H1 (cell line): ENCODE measurements around the gene USP43. TPM values are rescaled to one million over a fixed set of nuclear protein-coding genes. Genes with fewer than 3 reads are reported as not detected.
A peak's percentile ranks its signal among the peaks of the same experiment; 100 is the strongest.

Experiments used
- CTCF ChIA-PET: fragments of 300-600 bp; sonication (Branson Sonifier 250); formaldehyde crosslinking; loops from one replicate; lab custom pipeline; 2021; ENCODE audit not compliant: partially characterized antibody; lab: Charles Lee
- POLR2A ChIA-PET: fragments of 300-600 bp; sonication (Branson Sonifier 250); formaldehyde crosslinking; loops from one replicate; lab custom pipeline; 2021; ENCODE audit warnings: inconsistent platforms; ENCODE audit not compliant: partially characterized antibody; lab: Charles Lee
- DNase-seq, 2 experiments: peaks; one replicate each; pipeline versions ENCODE4 v3.0.0 to v3.0.0-alpha.2; 2010 to 2022; ENCODE audit warnings: low spot score in 2 of 2, low read depth in 1 of 2, mixed read lengths in 1 of 2
- FAIRE-seq: peaks from 2 replicates; lab custom pipeline; 2011; peaks lifted over from hg19 to GRCh38; lab: Jason Lieb, UNC
- H2AFZ ChIP-seq: 2 replicates; pipeline ENCODE4 v1.8.1; 2012; ENCODE audit warnings: low read length, inconsistent platforms
- H2AK5ac ChIP-seq: 2 replicates; pipeline ENCODE4 v1.6.1; 2013; ENCODE audit warnings: low read depth, low read length
- H2BK120ac ChIP-seq: replicated peaks from 2 replicates; pipeline ENCODE3; 2013; ENCODE audit warnings: low read depth, low read length, inconsistent platforms
- H2BK12ac ChIP-seq: 2 replicates; pipeline ENCODE4 v1.6.1; 2013; ENCODE audit warnings: low read depth, low read length
- H2BK15ac ChIP-seq: 2 replicates; pipeline ENCODE4 v1.6.1; 2013; ENCODE audit warnings: low read length
- H2BK20ac ChIP-seq: 2 replicates; pipeline ENCODE4 v1.6.1; 2013; ENCODE audit warnings: low read length
- H2BK5ac ChIP-seq: 2 replicates; pipeline ENCODE4 v1.6.1; 2013; ENCODE audit warnings: low read depth, low read length
- H3K14ac ChIP-seq: 2 replicates; pipeline ENCODE4 v1.6.1; 2013; ENCODE audit warnings: inconsistent platforms; ENCODE audit not compliant: insufficient read length
- H3K18ac ChIP-seq: 2 replicates; pipeline ENCODE4 v1.6.1; 2013; ENCODE audit warnings: low read length; ENCODE audit errors: extremely low read depth
- H3K23ac ChIP-seq: 2 replicates; pipeline ENCODE4 v1.6.1; 2013; ENCODE audit warnings: inconsistent platforms; ENCODE audit not compliant: insufficient read length
- H3K23me2 ChIP-seq: 2 replicates; pipeline ENCODE4 v1.6.1; 2013; ENCODE audit warnings: low read depth, low read length
- H3K27ac ChIP-seq: 2 replicates; pipeline ENCODE4 v1.6.1; 2011; ENCODE audit warnings: low read depth, low read length, inconsistent platforms
- H3K27me3 ChIP-seq, 4 experiments: replicated peaks in 1 of 4; 1 replicate in 1 of 4; 2 replicates in 3 of 4; pipeline versions ENCODE4 v1.6.1 to v1.8.1; 2011 to 2013; ENCODE audit warnings: low read length in 3 of 4, mild to moderate bottlenecking in 3 of 4, inconsistent platforms in 2 of 4, mixed read lengths in 2 of 4, moderate library complexity in 1 of 4; ENCODE audit not compliant: control insufficient read depth in 3 of 4, insufficient read depth in 3 of 4; ENCODE audit errors: extremely low read depth in 1 of 4
- H3K36me3 ChIP-seq, 4 experiments: 2 replicates each; pipeline versions ENCODE4 v1.6.1 to v1.8.1; 2011 to 2013; ENCODE audit warnings: mild to moderate bottlenecking in 4 of 4, low read length in 3 of 4, moderate library complexity in 2 of 4, control low read depth in 1 of 4, inconsistent platforms in 1 of 4; ENCODE audit not compliant: insufficient read depth in 4 of 4, control insufficient read depth in 2 of 4
- H3K4ac ChIP-seq: replicated peaks from 2 replicates; pipeline ENCODE3; 2013; ENCODE audit warnings: low read length, low read depth, mixed read lengths, inconsistent platforms; ENCODE audit not compliant: insufficient read length
- H3K4me1 ChIP-seq, 4 experiments: replicated peaks in 1 of 4; 1 replicate in 1 of 4; 2 replicates in 3 of 4; pipeline versions ENCODE4 v1.6.1 to v1.8.1; 2011 to 2013; ENCODE audit warnings: low read length in 3 of 4, inconsistent platforms in 2 of 4, mixed read lengths in 1 of 4; ENCODE audit not compliant: insufficient read depth in 4 of 4, control insufficient read depth in 3 of 4
- H3K4me2 ChIP-seq, 2 experiments: 2 replicates each; pipeline versions ENCODE4 v1.6.1 to v1.8.1; 2011 to 2013; ENCODE audit warnings: low read depth in 2 of 2, low read length in 2 of 2, control low read depth in 1 of 2, inconsistent platforms in 1 of 2, mild to moderate bottlenecking in 1 of 2; ENCODE audit not compliant: insufficient read depth in 1 of 2
- H3K4me3 ChIP-seq, 4 experiments: fragments of 200-600, 300-600 bp in 1 of 4; sonication (generic), shearing (Covaris generic), sonication (Bioruptor Twin) in 1 of 4; 2 replicates each; pipeline versions ENCODE4 v1.5.1 to v1.8.1; 2011 to 2016; ENCODE audit warnings: low read length in 4 of 4, low read depth in 3 of 4, control low read depth in 2 of 4, inconsistent platforms in 2 of 4, mild to moderate bottlenecking in 2 of 4, mixed read lengths in 1 of 4, moderate library complexity in 1 of 4; ENCODE audit not compliant: insufficient read depth in 2 of 4; ENCODE audit errors: extremely low read depth in 1 of 4
- H3K56ac ChIP-seq: replicated peaks from 2 replicates; pipeline ENCODE3; 2013; ENCODE audit warnings: low read depth, mild to moderate bottlenecking, mixed read lengths, low read length, inconsistent platforms; ENCODE audit not compliant: insufficient read length
- H3K79me1 ChIP-seq: 2 replicates; pipeline ENCODE4 v1.6.1; 2013; ENCODE audit warnings: low read depth, low read length, control low read depth
- H3K79me2 ChIP-seq, 2 experiments: 2 replicates each; pipeline versions ENCODE4 v1.6.1 to v1.8.1; 2012 to 2013; ENCODE audit warnings: low read length in 2 of 2, mild to moderate bottlenecking in 2 of 2, inconsistent platforms in 1 of 2; ENCODE audit not compliant: insufficient read depth in 2 of 2, control insufficient read depth in 1 of 2
- H3K9ac ChIP-seq, 4 experiments: replicated peaks in 1 of 4; 1 replicate in 1 of 4; 2 replicates in 3 of 4; pipeline versions ENCODE4 v1.6.1 to v1.8.1; 2011 to 2013; ENCODE audit warnings: low read depth in 3 of 4, low read length in 3 of 4, control low read depth in 2 of 4, mild to moderate bottlenecking in 2 of 4, moderate library complexity in 2 of 4, inconsistent platforms in 1 of 4; ENCODE audit errors: extremely low read depth in 1 of 4
- H3K9me3 ChIP-seq, 2 experiments: 2 replicates each; pipeline versions ENCODE4 v1.6.1 to v1.8.1; 2012 to 2013; ENCODE audit warnings: mild to moderate bottlenecking in 2 of 2, moderate library complexity in 2 of 2, control low read depth in 1 of 2, inconsistent platforms in 1 of 2, low read depth in 1 of 2, low read length in 1 of 2, mixed read lengths in 1 of 2; ENCODE audit not compliant: insufficient read depth in 2 of 2
- H4K20me1 ChIP-seq, 2 experiments: replicated peaks in 1 of 2; 2 replicates each; pipeline versions ENCODE3 to v1.8.1; 2011 to 2013; ENCODE audit warnings: inconsistent platforms in 2 of 2, low read length in 2 of 2, mild to moderate bottlenecking in 1 of 2; ENCODE audit not compliant: insufficient read depth in 2 of 2, control insufficient read depth in 1 of 2
- H4K5ac ChIP-seq: 2 replicates; pipeline ENCODE4 v1.6.1; 2013; ENCODE audit warnings: low read length, low read depth, mixed read lengths, inconsistent platforms; ENCODE audit not compliant: insufficient read length
- H4K8ac ChIP-seq: 2 replicates; pipeline ENCODE4 v1.8.0; 2013; ENCODE audit warnings: mild to moderate bottlenecking, moderate library complexity, low read length, inconsistent platforms; ENCODE audit not compliant: insufficient read depth; ENCODE audit errors: extremely low read depth
- H4K91ac ChIP-seq: replicated peaks from 2 replicates; pipeline ENCODE3; 2013; ENCODE audit warnings: low read length, mixed read lengths, inconsistent platforms; ENCODE audit not compliant: insufficient read length
- CTBP2 ChIP-seq: IDR thresholded peaks from 2 replicates; pipeline ENCODE4 v1.7.0; 2011; ENCODE audit warnings: borderline replicate concordance, mild to moderate bottlenecking, moderate library complexity, mixed read lengths, low read length; ENCODE audit not compliant: insufficient read depth, insufficient read length
- CTCF ChIP-seq, 3 experiments: IDR thresholded peaks; 1 replicate in 2 of 3; 2 replicates in 1 of 3; pipeline versions ENCODE4 v1.5.1 to v1.6.1; 2011; ENCODE audit warnings: low read length in 3 of 3, mild to moderate bottlenecking in 3 of 3, inconsistent platforms in 2 of 3, low read depth in 1 of 3, moderate library complexity in 1 of 3; ENCODE audit not compliant: insufficient read depth in 1 of 3; ENCODE audit errors: control extremely low read depth in 1 of 3
- EGR1 ChIP-seq: IDR thresholded peaks from 2 replicates; pipeline ENCODE4 v1.6.1; 2011; ENCODE audit warnings: low read depth, low read length, borderline replicate concordance
- MAX ChIP-seq: IDR thresholded peaks from 2 replicates; pipeline ENCODE4 v1.6.1; 2012; ENCODE audit warnings: inconsistent platforms
- RXRA ChIP-seq: IDR thresholded peaks from 2 replicates; pipeline ENCODE4 v1.6.1; 2011; ENCODE audit warnings: low read depth, mild to moderate bottlenecking, low read length, moderate library complexity; ENCODE audit not compliant: insufficient read depth
- SIN3A ChIP-seq, 2 experiments: IDR thresholded peaks in 1 of 2; conservative IDR thresholded peaks in 1 of 2; 2 replicates each; pipeline ENCODE4 v1.6.1; 2011 to 2012; ENCODE audit warnings: low read length in 2 of 2, improper control_type of control experiment in 1 of 2, low read depth in 1 of 2, mild to moderate bottlenecking in 1 of 2
- SP1 ChIP-seq: IDR thresholded peaks from 2 replicates; pipeline ENCODE4 v1.6.1; 2011; ENCODE audit warnings: low read depth, low read length
- USF2 ChIP-seq: IDR thresholded peaks from 2 replicates; pipeline ENCODE4 v1.6.1; 2011; ENCODE audit warnings: low read length, improper control_type of control experiment
- WGBS, 2 experiments: shearing (Covaris generic) in 1 of 2; methylation state at CpG; one replicate each; pipeline versions ENCODE4 v1.1.6 to v1.1.7; 2013 to 2015; ENCODE audit warnings: low lambda C conversion rate in 2 of 2, mixed read lengths in 2 of 2, inconsistent platforms in 1 of 2, low coverage in 1 of 2, missing lambda C conversion rate in 1 of 2; ENCODE audit not compliant: insufficient replicate concordance in 2 of 2, insufficient coverage in 1 of 2, insufficient read length in 1 of 2; ENCODE audit errors: extremely low coverage in 1 of 2, missing lambda C conversion rate in 1 of 2; 5-methylcytosine and 5-hydroxymethylcytosine counted together
- polyA plus RNA-seq, 7 experiments: library from polyadenylated mRNA; depleted of rRNA in 3 of 7; stranded (reverse) in 5 of 7; unstranded in 2 of 7; fragments of >200 nt in 5 of 7; fragments of 200-250 nt in 2 of 7; gene quantifications; 1 replicate in 5 of 7; 2 replicates in 1 of 7; 4 replicates in 1 of 7; pipeline versions ENCODE4 v1.2.1 to v1.2.3, GENCODE V29; 2011 to 2013; ENCODE audit warnings: missing spikeins in 2 of 7, mixed read lengths in 2 of 7
- total RNA-seq: library from RNA; stranded (reverse); fragmentation: NEBNext Ultra II Directional; extraction: Animal tissue kit (Norgen Biotek cat#: 25700); gene quantifications from 2 replicates; pipeline ENCODE4 v1.2.1, GENCODE V29; 2021

The USP43 gene
- total and polyA plus RNA-seq, 2 of the 8 experiments (the other 6 are each of a cell fraction or from before 2014, with no cell fraction given), result 3.0 to 7.2 TPM

- Histone ChIP-seq H3K4me2 (peak overlapping the region; percentile 85 to 100), H3K23ac (no peak overlapping the region), H2BK12ac (no peak overlapping the region), H2BK15ac (no peak overlapping the region), H3K27me3 (peaks cover 0 to 12% (median 8%) of the 10 kb centered on the region in 4 experiments; a peak in 6 of 7 replicates), H3K9ac (no peak overlapping the region), H4K20me1 (peaks cover 2 to 6% of the 10 kb centered on the region in 2 experiments), H2AFZ (no peak overlapping the region), H4K91ac (no peak overlapping the region), H2BK20ac (no peak overlapping the region), H3K56ac (no peak overlapping the region), H4K8ac (no peak overlapping the region), H3K4ac (no peak overlapping the region), H2BK5ac (no peak overlapping the region), H3K23me2 (peaks cover 16% of the 10 kb centered on the region), H3K4me3 (peak overlapping the region; percentile 65 to 78 (median 72); a peak in 6 of 8 replicates), H4K5ac (no peak overlapping the region), H3K79me2 (peaks cover 4 to 37% of the 10 kb centered on the region in 2 experiments; a peak in 3 of 4 replicates), H3K18ac (no peak overlapping the region), H3K36me3 (no peaks in the 10 kb centered on the region), H2AK5ac (no peak overlapping the region), H3K4me1 (peaks cover 1 to 18% (median 6%) of the 10 kb centered on the region in 4 experiments; a peak in 5 of 7 replicates), H3K79me1 (no peaks in the 10 kb centered on the region; the same call in 1 of the 2 replicates), H3K9me3 (no peaks in the 10 kb centered on the region), H3K27ac (no peak overlapping the region), H3K14ac (no peak overlapping the region), H2BK120ac (no peak overlapping the region)
- FAIRE-seq (no peak), DNase-seq (no peak)
- ChIA-PET CTCF (interaction anchor here (2.0 to 2.9 kb wide), 2 partner anchors 27 to 69 kb away, joined by 7 to 17 read pairs; partner anchors contain the start of gene CFAP52), POLR2A (interaction anchor here (0.6 to 1.9 kb wide), 3 partner anchors 10 to 22 kb away, joined by 3 to 6 read pairs (median 6); no protein-coding TSS in a partner anchor)
- 15% methylated on average over 3 of the region's 4 CpGs; no CpG with 5 or more reads in 1 of the 2 experiments for WGBS, 2 experiments
- no peak for TF ChIP-seq RXRA
- peak; percentile 25 to 44; a peak in 1 of 4 replicates for TF ChIP-seq SIN3A (conservative IDR thresholded peaks at IDR 0.05 in 1 of 2, IDR thresholded peaks at IDR 0.05 in 1 of 2; ENCODE audit: low read depth in 1 of 2, low read length in 2 of 2)
- TF ChIP-seq USF2, result peak; percentile 31; the same call in 1 of the 2 replicates
- no peak for TF ChIP-seq CTCF (IDR thresholded peaks at IDR 0.05; ENCODE audit: control extremely low read depth in 1 of 3, insufficient read depth in 1 of 3, low read depth in 1 of 3, low read length in 3 of 3)
- TF ChIP-seq EGR1, result no peak
- TF ChIP-seq CTBP2, result no peak
- TF ChIP-seq SP1, result peak; percentile 67; the same call in 1 of the 2 replicates
- peak; percentile 16; the same call in 1 of the 2 replicates for TF ChIP-seq MAX
Measured at GRCh38 chr17:9647014-9647413, 1.7 kb downstream of the USP43 start.
